H1 (cell line): ENCODE measurements around the gene KCNAB2. TPM values are rescaled to one million over a fixed set of nuclear protein-coding genes. Genes with fewer than 3 reads are reported as not detected.
A peak's percentile ranks its signal among the peaks of the same experiment; 100 is the strongest.

Experiments
- CTCF ChIA-PET: fragments of 300-600 bp; sonication (Branson Sonifier 250); formaldehyde crosslinking; loops from one replicate; lab custom pipeline; 2021; ENCODE audit not compliant: partially characterized antibody; lab: Charles Lee
- POLR2A ChIA-PET: fragments of 300-600 bp; sonication (Branson Sonifier 250); formaldehyde crosslinking; loops from one replicate; lab custom pipeline; 2021; ENCODE audit warnings: inconsistent platforms; ENCODE audit not compliant: partially characterized antibody; lab: Charles Lee
- DNase-seq, 2 experiments: peaks; one replicate each; pipeline versions ENCODE4 v3.0.0 to v3.0.0-alpha.2; 2010 to 2022; ENCODE audit warnings: low spot score in 2 of 2, low read depth in 1 of 2, mixed read lengths in 1 of 2
- FAIRE-seq: peaks from 2 replicates; lab custom pipeline; 2011; peaks lifted over from hg19 to GRCh38; lab: Jason Lieb, UNC
- H2AFZ ChIP-seq: 2 replicates; pipeline ENCODE4 v1.8.1; 2012; ENCODE audit warnings: low read length, inconsistent platforms
- H2AK5ac ChIP-seq: 2 replicates; pipeline ENCODE4 v1.6.1; 2013; ENCODE audit warnings: low read depth, low read length
- H2BK120ac ChIP-seq: replicated peaks from 2 replicates; pipeline ENCODE3; 2013; ENCODE audit warnings: low read depth, low read length, inconsistent platforms
- H2BK12ac ChIP-seq: 2 replicates; pipeline ENCODE4 v1.6.1; 2013; ENCODE audit warnings: low read depth, low read length
- H2BK15ac ChIP-seq: 2 replicates; pipeline ENCODE4 v1.6.1; 2013; ENCODE audit warnings: low read length
- H2BK20ac ChIP-seq: 2 replicates; pipeline ENCODE4 v1.6.1; 2013; ENCODE audit warnings: low read length
- H2BK5ac ChIP-seq: 2 replicates; pipeline ENCODE4 v1.6.1; 2013; ENCODE audit warnings: low read depth, low read length
- H3K14ac ChIP-seq: 2 replicates; pipeline ENCODE4 v1.6.1; 2013; ENCODE audit warnings: inconsistent platforms; ENCODE audit not compliant: insufficient read length
- H3K18ac ChIP-seq: 2 replicates; pipeline ENCODE4 v1.6.1; 2013; ENCODE audit warnings: low read length; ENCODE audit errors: extremely low read depth
- H3K23ac ChIP-seq: 2 replicates; pipeline ENCODE4 v1.6.1; 2013; ENCODE audit warnings: inconsistent platforms; ENCODE audit not compliant: insufficient read length
- H3K23me2 ChIP-seq: 2 replicates; pipeline ENCODE4 v1.6.1; 2013; ENCODE audit warnings: low read depth, low read length
- H3K27ac ChIP-seq: 2 replicates; pipeline ENCODE4 v1.6.1; 2011; ENCODE audit warnings: low read depth, low read length, inconsistent platforms
- H3K27me3 ChIP-seq, 4 experiments: replicated peaks in 1 of 4; 1 replicate in 1 of 4; 2 replicates in 3 of 4; pipeline versions ENCODE4 v1.6.1 to v1.8.1; 2011 to 2013; ENCODE audit warnings: low read length in 3 of 4, mild to moderate bottlenecking in 3 of 4, inconsistent platforms in 2 of 4, mixed read lengths in 2 of 4, moderate library complexity in 1 of 4; ENCODE audit not compliant: control insufficient read depth in 3 of 4, insufficient read depth in 3 of 4; ENCODE audit errors: extremely low read depth in 1 of 4
- H3K36me3 ChIP-seq, 4 experiments: 2 replicates each; pipeline versions ENCODE4 v1.6.1 to v1.8.1; 2011 to 2013; ENCODE audit warnings: mild to moderate bottlenecking in 4 of 4, low read length in 3 of 4, moderate library complexity in 2 of 4, control low read depth in 1 of 4, inconsistent platforms in 1 of 4; ENCODE audit not compliant: insufficient read depth in 4 of 4, control insufficient read depth in 2 of 4
- H3K4ac ChIP-seq: replicated peaks from 2 replicates; pipeline ENCODE3; 2013; ENCODE audit warnings: low read length, low read depth, mixed read lengths, inconsistent platforms; ENCODE audit not compliant: insufficient read length
- H3K4me1 ChIP-seq, 4 experiments: replicated peaks in 1 of 4; 1 replicate in 1 of 4; 2 replicates in 3 of 4; pipeline versions ENCODE4 v1.6.1 to v1.8.1; 2011 to 2013; ENCODE audit warnings: low read length in 3 of 4, inconsistent platforms in 2 of 4, mixed read lengths in 1 of 4; ENCODE audit not compliant: insufficient read depth in 4 of 4, control insufficient read depth in 3 of 4
- H3K4me2 ChIP-seq, 2 experiments: 2 replicates each; pipeline versions ENCODE4 v1.6.1 to v1.8.1; 2011 to 2013; ENCODE audit warnings: low read depth in 2 of 2, low read length in 2 of 2, control low read depth in 1 of 2, inconsistent platforms in 1 of 2, mild to moderate bottlenecking in 1 of 2; ENCODE audit not compliant: insufficient read depth in 1 of 2
- H3K4me3 ChIP-seq, 4 experiments: fragments of 200-600, 300-600 bp in 1 of 4; sonication (generic), shearing (Covaris generic), sonication (Bioruptor Twin) in 1 of 4; 2 replicates each; pipeline versions ENCODE4 v1.5.1 to v1.8.1; 2011 to 2016; ENCODE audit warnings: low read length in 4 of 4, low read depth in 3 of 4, control low read depth in 2 of 4, inconsistent platforms in 2 of 4, mild to moderate bottlenecking in 2 of 4, mixed read lengths in 1 of 4, moderate library complexity in 1 of 4; ENCODE audit not compliant: insufficient read depth in 2 of 4; ENCODE audit errors: extremely low read depth in 1 of 4
- H3K56ac ChIP-seq: replicated peaks from 2 replicates; pipeline ENCODE3; 2013; ENCODE audit warnings: low read depth, mild to moderate bottlenecking, mixed read lengths, low read length, inconsistent platforms; ENCODE audit not compliant: insufficient read length
- H3K79me1 ChIP-seq: 2 replicates; pipeline ENCODE4 v1.6.1; 2013; ENCODE audit warnings: low read depth, low read length, control low read depth
- H3K79me2 ChIP-seq, 2 experiments: 2 replicates each; pipeline versions ENCODE4 v1.6.1 to v1.8.1; 2012 to 2013; ENCODE audit warnings: low read length in 2 of 2, mild to moderate bottlenecking in 2 of 2, inconsistent platforms in 1 of 2; ENCODE audit not compliant: insufficient read depth in 2 of 2, control insufficient read depth in 1 of 2
- H3K9ac ChIP-seq, 4 experiments: replicated peaks in 1 of 4; 1 replicate in 1 of 4; 2 replicates in 3 of 4; pipeline versions ENCODE4 v1.6.1 to v1.8.1; 2011 to 2013; ENCODE audit warnings: low read depth in 3 of 4, low read length in 3 of 4, control low read depth in 2 of 4, mild to moderate bottlenecking in 2 of 4, moderate library complexity in 2 of 4, inconsistent platforms in 1 of 4; ENCODE audit errors: extremely low read depth in 1 of 4
- H3K9me3 ChIP-seq, 2 experiments: 2 replicates each; pipeline versions ENCODE4 v1.6.1 to v1.8.1; 2012 to 2013; ENCODE audit warnings: mild to moderate bottlenecking in 2 of 2, moderate library complexity in 2 of 2, control low read depth in 1 of 2, inconsistent platforms in 1 of 2, low read depth in 1 of 2, low read length in 1 of 2, mixed read lengths in 1 of 2; ENCODE audit not compliant: insufficient read depth in 2 of 2
- H4K20me1 ChIP-seq, 2 experiments: replicated peaks in 1 of 2; 2 replicates each; pipeline versions ENCODE3 to v1.8.1; 2011 to 2013; ENCODE audit warnings: inconsistent platforms in 2 of 2, low read length in 2 of 2, mild to moderate bottlenecking in 1 of 2; ENCODE audit not compliant: insufficient read depth in 2 of 2, control insufficient read depth in 1 of 2
- H4K5ac ChIP-seq: 2 replicates; pipeline ENCODE4 v1.6.1; 2013; ENCODE audit warnings: low read length, low read depth, mixed read lengths, inconsistent platforms; ENCODE audit not compliant: insufficient read length
- H4K8ac ChIP-seq: 2 replicates; pipeline ENCODE4 v1.8.0; 2013; ENCODE audit warnings: mild to moderate bottlenecking, moderate library complexity, low read length, inconsistent platforms; ENCODE audit not compliant: insufficient read depth; ENCODE audit errors: extremely low read depth
- H4K91ac ChIP-seq: replicated peaks from 2 replicates; pipeline ENCODE3; 2013; ENCODE audit warnings: low read length, mixed read lengths, inconsistent platforms; ENCODE audit not compliant: insufficient read length
- BRCA1 ChIP-seq: IDR thresholded peaks from 2 replicates; pipeline ENCODE4 v1.6.1; 2012; ENCODE audit warnings: low read depth, low read length, improper control_type of control experiment
- SAP30 ChIP-seq: fragments of 300-600 bp; sonication (generic); IDR thresholded peaks from 2 replicates; pipeline ENCODE4 v1.7.1; 2012; ENCODE audit warnings: low read length, moderate library complexity, mild to moderate bottlenecking, inconsistent platforms; ENCODE audit not compliant: insufficient read depth, insufficient replicate concordance
- WGBS, 2 experiments: shearing (Covaris generic) in 1 of 2; methylation state at CpG; one replicate each; pipeline versions ENCODE4 v1.1.6 to v1.1.7; 2013 to 2015; ENCODE audit warnings: low lambda C conversion rate in 2 of 2, mixed read lengths in 2 of 2, inconsistent platforms in 1 of 2, low coverage in 1 of 2, missing lambda C conversion rate in 1 of 2; ENCODE audit not compliant: insufficient replicate concordance in 2 of 2, insufficient coverage in 1 of 2, insufficient read length in 1 of 2; ENCODE audit errors: extremely low coverage in 1 of 2, missing lambda C conversion rate in 1 of 2; 5-methylcytosine and 5-hydroxymethylcytosine counted together
- polyA plus RNA-seq, 7 experiments: library from polyadenylated mRNA; depleted of rRNA in 3 of 7; stranded (reverse) in 5 of 7; unstranded in 2 of 7; fragments of >200 nt in 5 of 7; fragments of 200-250 nt in 2 of 7; gene quantifications; 1 replicate in 5 of 7; 2 replicates in 1 of 7; 4 replicates in 1 of 7; pipeline versions ENCODE4 v1.2.1 to v1.2.3, GENCODE V29; 2011 to 2013; ENCODE audit warnings: missing spikeins in 2 of 7, mixed read lengths in 2 of 7
- total RNA-seq: library from RNA; stranded (reverse); fragmentation: NEBNext Ultra II Directional; extraction: Animal tissue kit (Norgen Biotek cat#: 25700); gene quantifications from 2 replicates; pipeline ENCODE4 v1.2.1, GENCODE V29; 2021
- TF ChIP-seq, protein P1 (sequence below): IDR thresholded peaks from 2 replicates; pipeline ENCODE4 v1.6.1; 2011; ENCODE audit warnings: low read length, improper control_type of control experiment

The KCNAB2 gene
- total and polyA plus RNA-seq, 2 of the 8 experiments (the other 6 are each of a cell fraction or from before 2014, with no cell fraction given): 4.5 to 7.0 TPM

DNA sequence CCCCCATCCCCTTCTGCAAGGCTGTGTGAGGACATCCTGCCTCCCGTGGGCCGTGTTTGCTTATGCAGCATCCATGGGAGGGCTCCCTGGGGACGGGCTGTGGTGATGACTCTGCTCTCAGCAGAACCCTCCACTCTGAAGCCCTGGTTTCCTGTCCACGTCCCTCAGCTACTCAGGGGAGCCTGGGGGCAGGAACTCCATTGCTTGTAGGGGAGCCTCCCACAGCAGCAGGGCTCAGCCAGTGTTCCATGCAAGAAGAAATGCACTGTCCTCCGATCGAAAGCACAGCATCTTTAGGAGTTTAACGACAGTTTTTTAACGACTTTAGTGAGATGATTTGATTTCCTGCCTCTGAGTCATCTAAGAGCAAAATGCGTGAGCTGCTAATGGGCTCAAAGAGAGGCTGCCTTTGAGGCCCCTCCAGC, 8.3 kb upstream of the KCNAB2 start:
- peaks cover 6% of the 10 kb centered on the region; the same call in 1 of the 2 replicates for H3K23me2 ChIP-seq
- H4K91ac ChIP-seq: no peak overlapping the region
- H3K4ac ChIP-seq: no peak overlapping the region
- no peak overlapping the region for H3K23ac ChIP-seq
- CTCF ChIA-PET: interaction anchor here (0.6 to 1.4 kb wide), 5 partner anchors 10 to 306 kb away, joined by 3 to 5 read pairs (median 3); no protein-coding TSS in a partner anchor
- H3K14ac ChIP-seq: no peak overlapping the region
- no peaks in the 10 kb centered on the region for H3K9me3 ChIP-seq
- H3K4me3 ChIP-seq: no peak overlapping the region
- no peak overlapping the region for H2BK20ac ChIP-seq
- H4K5ac ChIP-seq: no peak overlapping the region
- H3K79me1 ChIP-seq: peaks cover 3% of the 10 kb centered on the region; the same call in 1 of the 2 replicates
- TF ChIP-seq SAP30 (no peak), BRCA1 (no peak)
- TF ChIP-seq, protein P1, sequence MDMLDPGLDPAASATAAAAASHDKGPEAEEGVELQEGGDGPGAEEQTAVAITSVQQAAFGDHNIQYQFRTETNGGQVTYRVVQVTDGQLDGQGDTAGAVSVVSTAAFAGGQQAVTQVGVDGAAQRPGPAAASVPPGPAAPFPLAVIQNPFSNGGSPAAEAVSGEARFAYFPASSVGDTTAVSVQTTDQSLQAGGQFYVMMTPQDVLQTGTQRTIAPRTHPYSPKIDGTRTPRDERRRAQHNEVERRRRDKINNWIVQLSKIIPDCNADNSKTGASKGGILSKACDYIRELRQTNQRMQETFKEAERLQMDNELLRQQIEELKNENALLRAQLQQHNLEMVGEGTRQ: no peak
- H2BK120ac ChIP-seq: no peak overlapping the region
- no peak overlapping the region for H3K27ac ChIP-seq
- WGBS, 2 experiments: 60% methylated on average over 9 of the region's 9 CpGs; no CpG with 5 or more reads in 1 of the 2 experiments
- no peak overlapping the region for H3K9ac ChIP-seq
- DNase-seq: no peak
- no peak overlapping the region for H3K56ac ChIP-seq
- no peak overlapping the region for H4K8ac ChIP-seq
- no peaks in the 10 kb centered on the region for H3K79me2 ChIP-seq
- peaks cover 2 to 6% of the 10 kb centered on the region in 2 experiments for H4K20me1 ChIP-seq
- H2BK12ac ChIP-seq: no peak overlapping the region
- no peak for FAIRE-seq
- H2BK5ac ChIP-seq: no peak overlapping the region
- POLR2A ChIA-PET: no interaction called here
- no peaks in the 10 kb centered on the region for H3K36me3 ChIP-seq
- H2AFZ ChIP-seq: no peak overlapping the region
- peaks cover 0 to 13% (median 7%) of the 10 kb centered on the region in 4 experiments; a peak in 5 of 7 replicates for H3K4me1 ChIP-seq
- no peak overlapping the region for H3K4me2 ChIP-seq
- H2BK15ac ChIP-seq: no peak overlapping the region
- no peak overlapping the region for H3K18ac ChIP-seq
- H2AK5ac ChIP-seq: 0 out of 2 replicates have a peak overlapping the region, but pooled peaks have one; percentile 76
- H3K27me3 ChIP-seq: peaks cover 0 to 5% (median 2%) of the 10 kb centered on the region in 4 experiments; a peak in 4 of 7 replicates
